Colonic mucosa (tissue), 4 donors: ENCODE measurements around the gene MED17. TPM values are rescaled to one million over a fixed set of nuclear protein-coding genes. Genes with fewer than 3 reads are reported as not detected.
A peak's percentile ranks its signal among the peaks of the same experiment; 100 is the strongest.

Experiments
- DNase-seq: peaks from one replicate; pipeline ENCODE4 v3.0.0-alpha.2; 2020
- H3K27ac ChIP-seq: fragments of 200-600 bp; one replicate; pipeline ENCODE4 v1.8.0; 2021
- H3K27me3 ChIP-seq: fragments of 200-600 bp; one replicate; pipeline ENCODE4 v1.8.0; 2021
- H3K36me3 ChIP-seq: fragments of 200-600 bp; one replicate; pipeline ENCODE4 v1.8.0; 2021
- H3K4me1 ChIP-seq: fragments of 200-600 bp; one replicate; pipeline ENCODE4 v1.8.0; 2021; ENCODE audit warnings: mild to moderate bottlenecking
- H3K4me3 ChIP-seq: fragments of 200-600 bp; one replicate; pipeline ENCODE4 v1.8.0; 2021
- H3K9ac ChIP-seq, 2 donors: one replicate each; pipeline ENCODE4 v1.7.0; 2013; ENCODE audit warnings: control low read depth in 2 of 2, low read depth in 2 of 2, low read length in 2 of 2
- H3K9me3 ChIP-seq: fragments of 200-600 bp; one replicate; pipeline ENCODE4 v1.8.0; 2021
- intact Hi-C: fragments of 100-400 bp; cut with DNase I; formaldehyde crosslinking; loops from one replicate; pipeline ENCODE4 v1.14.1; 2022
- total RNA-seq, 2 donors: library from RNA; stranded (reverse); fragmentation: NEBNext Ultra II Directional in 1 of 2; extraction: Animal tissue kit (Norgen Biotek cat#: 25700) in 1 of 2; gene quantifications; one replicate each; pipeline ENCODE4 v1.2.1, GENCODE V29; 2021
- TF ChIP-seq, protein P1 (sequence below): fragments of 200-600 bp; IDR thresholded peaks from one replicate; pipeline ENCODE4 v1.8.0; 2022; ENCODE audit warnings: antibody characterized with exemption, mild to moderate bottlenecking
- donor health status: healthy.
- donor health status: DM: no; HTN: no; CAD: no.
- donor health status: DM: no; HTN: no; CAD: no.

MED17 gene
- total RNA-seq, 2 donors from 2014 or later: 23.9 to 30.9 TPM

DNA sequence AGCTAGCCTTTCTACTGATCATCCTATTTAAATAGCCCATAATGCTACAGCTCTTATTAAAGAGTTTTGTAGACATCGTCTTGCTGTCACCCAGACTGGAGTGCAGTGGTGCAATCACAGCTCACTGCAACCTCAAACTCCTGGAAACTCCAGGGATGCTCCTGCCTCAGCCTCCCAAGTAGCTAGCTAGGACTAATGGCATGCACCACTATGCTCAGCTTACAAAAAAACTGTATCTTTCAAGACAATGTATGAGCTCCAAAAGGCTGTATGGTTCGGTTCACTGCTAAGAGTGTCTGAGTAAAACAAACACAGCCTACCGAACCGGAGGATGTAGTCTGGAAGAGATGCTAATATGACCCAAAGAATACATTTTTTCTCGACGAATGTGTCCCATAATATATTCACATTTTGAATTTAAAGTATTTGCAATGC, 45.4 kb upstream of the MED17 start:
- Histone ChIP-seq H3K36me3 (peaks cover 13% of the 10 kb centered on the region), H3K4me1 (peaks cover 24% of the 10 kb centered on the region), H3K4me3 (peak overlapping the region; percentile 6), H3K27ac (no peak overlapping the region), H3K9me3 (no peaks in the 10 kb centered on the region), H3K9ac (no peak overlapping the region), H3K27me3 (no peaks in the 10 kb centered on the region)
- no peak for DNase-seq
- TF ChIP-seq, protein P1, sequence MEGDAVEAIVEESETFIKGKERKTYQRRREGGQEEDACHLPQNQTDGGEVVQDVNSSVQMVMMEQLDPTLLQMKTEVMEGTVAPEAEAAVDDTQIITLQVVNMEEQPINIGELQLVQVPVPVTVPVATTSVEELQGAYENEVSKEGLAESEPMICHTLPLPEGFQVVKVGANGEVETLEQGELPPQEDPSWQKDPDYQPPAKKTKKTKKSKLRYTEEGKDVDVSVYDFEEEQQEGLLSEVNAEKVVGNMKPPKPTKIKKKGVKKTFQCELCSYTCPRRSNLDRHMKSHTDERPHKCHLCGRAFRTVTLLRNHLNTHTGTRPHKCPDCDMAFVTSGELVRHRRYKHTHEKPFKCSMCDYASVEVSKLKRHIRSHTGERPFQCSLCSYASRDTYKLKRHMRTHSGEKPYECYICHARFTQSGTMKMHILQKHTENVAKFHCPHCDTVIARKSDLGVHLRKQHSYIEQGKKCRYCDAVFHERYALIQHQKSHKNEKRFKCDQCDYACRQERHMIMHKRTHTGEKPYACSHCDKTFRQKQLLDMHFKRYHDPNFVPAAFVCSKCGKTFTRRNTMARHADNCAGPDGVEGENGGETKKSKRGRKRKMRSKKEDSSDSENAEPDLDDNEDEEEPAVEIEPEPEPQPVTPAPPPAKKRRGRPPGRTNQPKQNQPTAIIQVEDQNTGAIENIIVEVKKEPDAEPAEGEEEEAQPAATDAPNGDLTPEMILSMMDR: no peak
- intact Hi-C loops: loop anchor here (5.0 kb wide), 1 partner anchor 76 kb away; the partner anchor contains the start of gene CEP295

DNA sequence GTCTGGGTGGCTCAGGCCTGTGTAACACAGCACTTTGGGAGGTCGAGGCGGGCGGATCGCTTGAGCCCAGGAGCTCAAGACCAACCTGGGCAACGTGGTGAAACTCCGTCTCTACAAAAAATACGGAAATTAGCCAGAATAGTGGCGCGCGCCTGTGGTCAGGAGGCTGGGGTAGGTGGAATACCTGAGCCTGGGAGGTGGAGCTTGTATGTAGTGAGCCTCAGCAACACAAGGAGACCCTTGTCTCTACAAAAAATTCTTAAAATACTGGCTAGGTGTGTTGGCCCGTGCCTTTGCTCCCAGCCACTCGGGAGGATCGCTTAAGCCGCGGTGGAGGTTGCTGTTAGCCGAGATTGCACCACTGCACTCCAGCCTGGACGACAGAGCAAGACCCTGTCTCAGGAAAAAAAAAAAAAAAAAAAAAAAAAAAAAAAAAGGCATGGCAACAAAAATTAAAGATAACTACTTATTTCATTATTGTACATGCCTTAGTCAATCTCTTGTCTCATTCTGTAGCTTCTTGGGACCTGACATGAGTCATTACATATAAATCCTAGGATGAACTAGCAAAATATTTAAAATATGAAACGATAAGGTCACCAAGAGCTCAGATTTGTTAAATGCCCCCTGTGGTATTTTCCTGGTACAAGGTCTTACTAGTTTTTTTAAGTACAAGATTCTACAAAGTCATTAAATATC, 43.9 kb upstream of the MED17 start:
- Histone ChIP-seq H3K27me3 (no peaks in the 10 kb centered on the region), H3K27ac (peak overlapping the region; percentile 95), H3K36me3 (peaks cover 13% of the 10 kb centered on the region), H3K9ac (peak overlapping the region; percentile 45 to 98), H3K4me3 (peak overlapping the region; percentile 78), H3K4me1 (peaks cover 21% of the 10 kb centered on the region), H3K9me3 (no peaks in the 10 kb centered on the region)
- TF ChIP-seq, protein P1: no peak
- DNase-seq: peak; percentile 47
- intact Hi-C loops: no loop called here

DNA sequence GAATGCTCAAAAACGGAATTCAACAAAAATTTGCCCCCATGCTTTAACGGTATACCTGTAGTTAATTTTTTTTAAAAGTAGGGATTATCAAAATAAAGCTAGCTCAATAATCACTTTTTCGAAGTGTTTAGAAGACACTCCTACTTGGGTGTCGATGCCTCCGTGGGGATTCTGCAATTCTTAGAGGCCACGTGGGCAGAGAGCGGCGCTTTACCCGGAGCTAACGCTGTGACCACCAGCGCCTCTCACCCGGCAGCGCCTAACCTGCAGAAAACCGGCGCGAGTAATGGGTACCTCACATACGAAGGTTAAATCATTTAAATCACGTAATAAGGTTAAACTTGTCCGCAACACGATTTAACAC, 43.4 kb upstream of the MED17 start:
- DNase-seq: peak; percentile 66
- intact Hi-C loops: no loop called here
- no peaks in the 10 kb centered on the region for H3K9me3 ChIP-seq

DNA sequence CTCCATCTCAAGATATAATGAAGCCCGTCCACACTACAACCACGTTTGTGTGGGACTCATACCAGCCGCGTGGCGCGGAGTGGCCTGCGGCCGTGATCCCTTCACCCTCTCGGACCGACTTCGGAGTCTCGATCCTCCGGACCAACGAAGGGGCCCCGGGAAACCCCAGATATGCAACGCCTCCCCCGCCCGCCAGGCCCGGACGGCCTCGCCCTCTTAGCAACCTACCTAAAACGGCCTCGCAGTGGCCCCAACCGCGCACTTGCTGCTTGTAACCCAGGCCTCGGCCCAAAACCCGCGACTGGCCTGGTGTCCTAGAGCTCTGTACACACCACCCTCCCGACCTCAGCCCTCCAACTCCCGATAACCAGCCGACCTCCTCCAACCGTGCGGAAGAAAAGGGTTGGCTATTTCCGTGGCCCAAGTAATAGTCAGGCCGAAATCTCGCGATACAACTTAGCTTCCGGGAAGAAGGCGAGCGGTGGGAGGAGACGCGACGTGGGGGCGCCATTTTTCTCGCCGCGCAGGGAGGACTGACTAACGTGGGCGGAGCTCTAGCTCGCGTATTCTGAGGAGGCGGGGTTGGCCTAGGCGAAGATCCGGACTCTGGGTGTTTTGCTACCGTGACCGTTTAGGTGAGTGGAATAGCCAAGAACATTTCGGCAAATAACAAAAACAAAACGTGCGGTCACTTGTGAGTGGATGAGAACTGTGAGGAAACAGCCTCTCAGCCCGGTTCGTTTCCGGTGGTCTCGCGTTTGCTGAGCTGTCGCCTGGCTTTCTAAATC, 42.8 kb upstream of the MED17 start, which contains the start of the genes C11orf54 and TAF1D:
TSS of gene C11orf54 (plus strand) at position 579 of the 788 bp plus-strand sequence. CDS start 5,722 bp downstream, outside the sequence.
TSS of gene TAF1D (minus strand) at position 402 of the 788 bp plus-strand sequence. CDS start 2,191 bp downstream, outside the sequence.
- TF ChIP-seq, protein P1: no peak
- Histone ChIP-seq H3K36me3 (peaks cover 12% of the 10 kb centered on the region), H3K27me3 (no peaks in the 10 kb centered on the region), H3K4me3 (peak within 1 kb of the TSS; percentile 78), H3K9ac (peak within 1 kb of the TSS; percentile 92 to 98), H3K27ac (peak within 1 kb of the TSS; percentile 95), H3K9me3 (no peaks in the 10 kb centered on the region), H3K4me1 (peaks cover 21% of the 10 kb centered on the region)
- intact Hi-C loops: no loop called here
- peak; percentile 99 for DNase-seq

More for the DNA sequence above, 43.4 kb upstream of the MED17 start:
- TF ChIP-seq, protein P1: no peak
- peak overlapping the region; percentile 95 for H3K27ac ChIP-seq
- peaks cover 13% of the 10 kb centered on the region for H3K36me3 ChIP-seq
- H3K4me3 ChIP-seq: peak overlapping the region; percentile 78
- no peaks in the 10 kb centered on the region for H3K27me3 ChIP-seq
- peak overlapping the region; percentile 92 to 98 for H3K9ac ChIP-seq
- H3K4me1 ChIP-seq: peaks cover 21% of the 10 kb centered on the region

DNA sequence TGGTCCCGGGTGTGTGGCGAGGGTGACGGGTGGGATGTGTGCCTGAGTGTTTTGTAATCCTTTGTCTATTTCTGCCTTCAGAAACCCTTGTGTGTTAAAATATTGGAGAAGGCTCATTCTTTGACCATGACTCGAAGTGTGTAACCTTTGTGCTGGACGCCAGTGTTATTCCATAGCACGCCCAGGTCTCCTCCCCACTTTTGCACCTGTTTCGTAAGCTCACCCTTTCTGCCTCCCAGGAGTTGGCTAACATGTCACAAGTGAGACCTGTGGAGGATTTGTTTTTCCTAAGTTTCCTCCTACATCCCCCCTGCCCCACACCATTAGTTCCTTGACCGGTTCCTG, 42.2 kb upstream of the MED17 start:
- peak; percentile 74 for DNase-seq
- H3K36me3 ChIP-seq: peaks cover 6% of the 10 kb centered on the region
- peaks cover 21% of the 10 kb centered on the region for H3K4me1 ChIP-seq
- intact Hi-C loops: no loop called here
- TF ChIP-seq, protein P1: no peak
- H3K9me3 ChIP-seq: no peaks in the 10 kb centered on the region
- peak overlapping the region; percentile 78 for H3K4me3 ChIP-seq
- peak overlapping the region; percentile 84 to 98 for H3K9ac ChIP-seq
- H3K27me3 ChIP-seq: no peaks in the 10 kb centered on the region
- peak overlapping the region; percentile 95 for H3K27ac ChIP-seq
